ENCODE results near the gene RAE1.

- no peak for TF ChIP-seq POLR2A (IDR thresholded peaks at IDR 0.05)
- TF ChIP-seq CTCF (IDR thresholded peaks at IDR 0.05), result no peak
Observed at GRCh38 chr20:57313951-57314350, 37.1 kb upstream of the RAE1 start.

Measured in lower leg skin (tissue), 3 donors.